SK-N-SH treated with all-trans-retinoic acid at 6 μM for 48 hours (cell line): ENCODE data around the gene CYP17A1.
"Not testable (repeated sequence)": the region's sequence is repeated elsewhere in the genome, so short reads cannot be mapped to it uniquely, and the experiment has no call there.

ENCODE experiments used
- ARNTL ChIP-seq: fragments of 450-650 bp; formaldehyde crosslinking; IDR thresholded peaks from 2 replicates; pipeline ENCODE4 v1.5.0; 2020; ENCODE audit warnings: low read depth, mild to moderate bottlenecking, moderate library complexity, borderline replicate concordance
- CREB5 ChIP-seq: fragments of 250-450 bp; sonication (Bioruptor Pico); IDR thresholded peaks from 2 replicates; pipeline ENCODE4 v1.5.1; 2020; ENCODE audit warnings: low read depth, mild to moderate bottlenecking, moderate library complexity
- GLIS3 ChIP-seq: fragments of 250-450 bp; sonication (Bioruptor Pico); IDR thresholded peaks from 2 replicates; pipeline ENCODE4 v1.5.0; 2020; ENCODE audit warnings: mild to moderate bottlenecking, moderate library complexity
- PATZ1 ChIP-seq: fragments of 250-450 bp; sonication (Bioruptor Pico); IDR thresholded peaks from 2 replicates; pipeline ENCODE4 v1.8.0; 2020; ENCODE audit warnings: mild to moderate bottlenecking, moderate library complexity, borderline replicate concordance
- POU6F1 ChIP-seq: fragments of 250-450 bp; sonication (Bioruptor Pico); IDR thresholded peaks from 2 replicates; pipeline ENCODE4 v1.8.0; 2021; ENCODE audit warnings: low read depth, mild to moderate bottlenecking, moderate library complexity, borderline replicate concordance
- PPARA ChIP-seq: fragments of 250-450 bp; sonication (Bioruptor Pico); IDR thresholded peaks from 2 replicates; pipeline ENCODE4 v1.5.0; 2020; ENCODE audit warnings: mild to moderate bottlenecking, borderline replicate concordance
- TOX ChIP-seq: fragments of 250-450 bp; sonication (Bioruptor Pico); IDR thresholded peaks from 2 replicates; pipeline ENCODE4 v1.8.0; 2021; ENCODE audit warnings: mild to moderate bottlenecking, moderate library complexity, borderline replicate concordance

GRCh38 chr10:102853237-102853636 lies 16.0 kb upstream of the CYP17A1 start:
- TF ChIP-seq PPARA (CRISPR knock-in tag); CREB5 (CRISPR knock-in tag); GLIS3; TOX (CRISPR knock-in tag); PATZ1 (CRISPR knock-in tag); ARNTL (CRISPR knock-in tag); POU6F1: not testable (repeated sequence)
